ENCODE data around the gene DOCK2.

Gene DOCK2

GRCh38 chr5:170011751-170012150 is 374.7 kb downstream of the DOCK2 start:
- no peak for TF ChIP-seq CTCF (IDR thresholded peaks at IDR 0.05; ENCODE audit: low read depth, low read length)
- no peak for DNase-seq (ENCODE audit: extremely low read depth, low read depth)

- TF ChIP-seq CTCF (IDR thresholded peaks at IDR 0.05; ENCODE audit: low read depth, low read length), result no peak
- no peak for DNase-seq (ENCODE audit: extremely low read depth, low read depth)
Measured at GRCh38 chr5:170012622-170013021, 375.5 kb downstream of the DOCK2 start.

GRCh38 chr5:170020423-170020822 is 383.3 kb downstream of the DOCK2 start:
- no peak for TF ChIP-seq CTCF (IDR thresholded peaks at IDR 0.05; ENCODE audit: low read depth, low read length)

GRCh38 chr5:170021506-170021905 is 384.4 kb downstream of the DOCK2 start:
- DNase-seq (ENCODE audit: extremely low read depth, low read depth), result no peak
- no peak for TF ChIP-seq CTCF (IDR thresholded peaks at IDR 0.05; ENCODE audit: low read depth, low read length)

More at GRCh38 chr5:170020423-170020822, 383.3 kb downstream of the DOCK2 start:
- no peak for DNase-seq (ENCODE audit: extremely low read depth, low read depth)

GRCh38 chr5:170025853-170026252 is 388.8 kb downstream of the DOCK2 start:
- DNase-seq (ENCODE audit: extremely low read depth, low read depth), result no peak
- TF ChIP-seq CTCF (IDR thresholded peaks at IDR 0.05; ENCODE audit: low read depth, low read length), result no peak

- TF ChIP-seq CTCF (IDR thresholded peaks at IDR 0.05; ENCODE audit: low read depth, low read length), result no peak
- DNase-seq (ENCODE audit: extremely low read depth, low read depth), result no peak
Measured at GRCh38 chr5:170028124-170028523, 391.0 kb downstream of the DOCK2 start.

GRCh38 chr5:170034231-170034630 is 397.2 kb downstream of the DOCK2 start:
- no peak for DNase-seq (ENCODE audit: extremely low read depth, low read depth)
- no peak for TF ChIP-seq CTCF (IDR thresholded peaks at IDR 0.05; ENCODE audit: low read depth, low read length)
